HEK293 (cell line): ENCODE data around the gene HEATR9.

ENCODE experiments used
- CTCF ChIA-PET: fragments of 350-600 bp; formaldehyde crosslinking; extraction: SDS; loops from one replicate; lab custom pipeline; 2021; ENCODE audit warnings: antibody characterized with exemption; lab: Yijun Ruan, JAX
- POLR2A ChIA-PET: fragments of 300-600 bp; formaldehyde crosslinking; extraction: SDS; loops from one replicate; lab custom pipeline; 2020; ENCODE audit warnings: antibody characterized with exemption, inconsistent platforms; lab: Yijun Ruan, JAX
- H3K27ac ChIP-seq: fragments of 200-500 bp; sonication (Bioruptor generic); 2 replicates; pipeline ENCODE4 v1.5.1; 2014; ENCODE audit warnings: low read depth, low read length, control low read depth, inconsistent platforms; ENCODE audit errors: extremely low read depth
- H3K36me3 ChIP-seq, 2 experiments: fragments of 200-500 bp in 1 of 2; sonication (Bioruptor generic) in 1 of 2; 1 replicate in 1 of 2; 2 replicates in 1 of 2; pipeline ENCODE4 v1.5.1; 2014 to 2017; ENCODE audit warnings: inconsistent platforms in 2 of 2, low read length in 2 of 2; ENCODE audit not compliant: control insufficient read depth in 2 of 2, insufficient read depth in 1 of 2
- H3K4me1 ChIP-seq: fragments of 200-500 bp; sonication (Bioruptor generic); 2 replicates; pipeline ENCODE4 v1.5.1; 2014; ENCODE audit warnings: mild to moderate bottlenecking, low read length, inconsistent platforms; ENCODE audit not compliant: control insufficient read depth, insufficient read depth
- H3K4me3 ChIP-seq: 2 replicates; pipeline ENCODE4 v1.5.1; 2011; ENCODE audit warnings: low read depth, mild to moderate bottlenecking, control low read depth, low read length, moderate library complexity
- H3K9me3 ChIP-seq: fragments of 200-500 bp; sonication (Bioruptor generic); 2 replicates; pipeline ENCODE4 v1.5.1; 2014; ENCODE audit warnings: low read depth, low read length, inconsistent platforms; ENCODE audit not compliant: control insufficient read depth, insufficient read depth
- FEZF1 ChIP-seq: fragments of 450-650 bp; formaldehyde crosslinking; IDR thresholded peaks from 2 replicates; pipeline ENCODE4 v1.5.1; 2016; ENCODE audit warnings: missing biosample characterization, missing genetic modification characterization
- HOXC10 ChIP-seq: sonication (generic); formaldehyde crosslinking; IDR thresholded peaks from 2 replicates; pipeline ENCODE4 v1.8.1; 2023; ENCODE audit warnings: mild to moderate bottlenecking, missing genetic modification reagents
- HOXD13 ChIP-seq: sonication (generic); formaldehyde crosslinking; IDR thresholded peaks from 2 replicates; pipeline ENCODE4 v1.8.0; 2022; ENCODE audit warnings: missing genetic modification reagents, borderline replicate concordance
- KLF16 ChIP-seq: fragments of 450-650 bp; formaldehyde crosslinking; IDR thresholded peaks from 2 replicates; pipeline ENCODE4 v1.5.1; 2017; ENCODE audit warnings: missing biosample characterization, missing genetic modification characterization
- OVOL3 ChIP-seq: fragments of 450-650 bp; formaldehyde crosslinking; IDR thresholded peaks from 2 replicates; pipeline ENCODE4 v1.5.1; 2016; ENCODE audit warnings: missing biosample characterization, missing genetic modification characterization
- SCRT1 ChIP-seq: fragments of 450-650 bp; formaldehyde crosslinking; IDR thresholded peaks from 2 replicates; pipeline ENCODE4 v1.5.1; 2016; ENCODE audit warnings: missing biosample characterization, missing genetic modification characterization, borderline replicate concordance
- SCRT2 ChIP-seq: fragments of 450-650 bp; formaldehyde crosslinking; IDR thresholded peaks from 2 replicates; pipeline ENCODE4 v1.5.1; 2016; ENCODE audit warnings: missing biosample characterization, missing genetic modification characterization
- SP3 ChIP-seq: fragments of 450-650 bp; formaldehyde crosslinking; IDR thresholded peaks from 2 replicates; pipeline ENCODE4 v1.5.1; 2016; ENCODE audit warnings: missing biosample characterization, missing genetic modification characterization
- TRIM28 ChIP-seq: IDR thresholded peaks from 2 replicates; pipeline ENCODE4 v1.6.1; 2011; ENCODE audit warnings: low read length, control low read depth, borderline replicate concordance
- WT1 ChIP-seq: fragments of 450-650 bp; formaldehyde crosslinking; IDR thresholded peaks from 2 replicates; pipeline ENCODE4 v1.5.1; 2016; ENCODE audit warnings: missing biosample characterization, missing genetic modification characterization
- YY2 ChIP-seq: fragments of 450-650 bp; formaldehyde crosslinking; IDR thresholded peaks from 2 replicates; pipeline ENCODE4 v1.5.1; 2016; ENCODE audit warnings: missing biosample characterization, missing genetic modification characterization
- ZBTB21 ChIP-seq: fragments of 450-650 bp; formaldehyde crosslinking; IDR thresholded peaks from 2 replicates; pipeline ENCODE4 v1.5.1; 2017; ENCODE audit warnings: missing biosample characterization, missing genetic modification characterization
- ZFP3 ChIP-seq: fragments of 450-650 bp; formaldehyde crosslinking; IDR thresholded peaks from 2 replicates; pipeline ENCODE4 v1.5.1; 2016; ENCODE audit warnings: low read depth, missing biosample characterization, missing genetic modification characterization
- ZNF169 ChIP-seq: fragments of 450-650 bp; formaldehyde crosslinking; IDR thresholded peaks from 2 replicates; pipeline ENCODE4 v1.5.1; 2016; ENCODE audit warnings: missing biosample characterization, missing genetic modification characterization
- ZNF18 ChIP-seq: fragments of 450-650 bp; formaldehyde crosslinking; IDR thresholded peaks from 2 replicates; pipeline ENCODE4 v1.5.1; 2016; ENCODE audit warnings: missing biosample characterization, missing genetic modification characterization
- ZNF19 ChIP-seq: fragments of 450-650 bp; formaldehyde crosslinking; IDR thresholded peaks from 2 replicates; pipeline ENCODE4; 2016; ENCODE audit warnings: missing biosample characterization, missing genetic modification characterization, low read depth
- ZNF214 ChIP-seq: fragments of 450-650 bp; formaldehyde crosslinking; IDR thresholded peaks from 2 replicates; pipeline ENCODE4 v1.5.1; 2017; ENCODE audit warnings: missing biosample characterization, mild to moderate bottlenecking, missing genetic modification characterization, borderline replicate concordance
- ZNF292 ChIP-seq: fragments of 450-650 bp; formaldehyde crosslinking; IDR thresholded peaks from 2 replicates; pipeline ENCODE4 v1.5.1; 2016; ENCODE audit warnings: low read depth, missing biosample characterization, missing genetic modification characterization, borderline replicate concordance
- ZNF311 ChIP-seq: fragments of 450-650 bp; formaldehyde crosslinking; IDR thresholded peaks from 2 replicates; pipeline ENCODE4 v1.5.1; 2017; ENCODE audit warnings: missing biosample characterization, missing genetic modification characterization, borderline replicate concordance
- ZNF341 ChIP-seq: fragments of 450-650 bp; formaldehyde crosslinking; IDR thresholded peaks from 2 replicates; pipeline ENCODE4; 2016; ENCODE audit warnings: low read depth, missing biosample characterization, missing genetic modification characterization
- ZNF37A ChIP-seq: fragments of 450-650 bp; IDR thresholded peaks from 2 replicates; pipeline ENCODE4 v1.5.1; 2018; ENCODE audit warnings: missing biosample characterization, missing genetic modification characterization
- ZNF426 ChIP-seq: fragments of 450-650 bp; formaldehyde crosslinking; IDR thresholded peaks from 2 replicates; pipeline ENCODE4 v1.5.1; 2017; ENCODE audit warnings: missing biosample characterization, missing genetic modification characterization, mild to moderate bottlenecking, inconsistent platforms, moderate library complexity
- ZNF501 ChIP-seq: fragments of 450-650 bp; formaldehyde crosslinking; IDR thresholded peaks from 2 replicates; pipeline ENCODE4 v1.5.1; 2016; ENCODE audit warnings: missing biosample characterization, missing genetic modification characterization
- ZNF544 ChIP-seq: fragments of 450-650 bp; formaldehyde crosslinking; IDR thresholded peaks from 2 replicates; pipeline ENCODE4 v1.5.0; 2017; ENCODE audit warnings: missing biosample characterization, missing genetic modification characterization
- ZNF561 ChIP-seq: fragments of 450-650 bp; IDR thresholded peaks from 2 replicates; pipeline ENCODE4 v1.5.1; 2018; ENCODE audit warnings: missing biosample characterization, missing genetic modification characterization, borderline replicate concordance
- ZNF624 ChIP-seq: fragments of 450-650 bp; formaldehyde crosslinking; IDR thresholded peaks from 2 replicates; pipeline ENCODE4 v1.5.1; 2017; ENCODE audit warnings: missing biosample characterization, missing genetic modification characterization
- ZNF629 ChIP-seq: fragments of 450-650 bp; formaldehyde crosslinking; IDR thresholded peaks from 2 replicates; pipeline ENCODE4 v1.5.1; 2017; ENCODE audit warnings: missing biosample characterization, missing genetic modification characterization
- ZNF654 ChIP-seq: fragments of 450-650 bp; formaldehyde crosslinking; IDR thresholded peaks from 2 replicates; pipeline ENCODE4 v1.5.1; 2016; ENCODE audit warnings: low read depth, missing biosample characterization, missing genetic modification characterization
- ZNF660 ChIP-seq: fragments of 450-650 bp; IDR thresholded peaks from 2 replicates; pipeline ENCODE4 v1.5.1; 2018; ENCODE audit warnings: missing biosample characterization, mild to moderate bottlenecking, missing genetic modification characterization
- ZNF664 ChIP-seq: fragments of 450-650 bp; formaldehyde crosslinking; IDR thresholded peaks from 2 replicates; pipeline ENCODE4 v1.5.1; 2016; ENCODE audit warnings: missing biosample characterization, missing genetic modification characterization
- ZNF785 ChIP-seq: fragments of 450-650 bp; formaldehyde crosslinking; IDR thresholded peaks from 2 replicates; pipeline ENCODE4 v1.5.1; 2016; ENCODE audit warnings: missing biosample characterization, missing genetic modification characterization
- ZNF843 ChIP-seq: fragments of 450-650 bp; formaldehyde crosslinking; IDR thresholded peaks from 2 replicates; pipeline ENCODE4 v1.5.1; 2016; ENCODE audit warnings: missing biosample characterization, missing genetic modification characterization
- TF ChIP-seq, protein P1 (sequence below): fragments of 450-650 bp; formaldehyde crosslinking; IDR thresholded peaks from 2 replicates; pipeline ENCODE4 v1.5.1; 2017; ENCODE audit warnings: missing biosample characterization, missing genetic modification characterization
- TF ChIP-seq, protein P2 (sequence below): sonication (generic); formaldehyde crosslinking; IDR thresholded peaks from 2 replicates; pipeline ENCODE4 v1.8.1; 2022; ENCODE audit warnings: mild to moderate bottlenecking, moderate library complexity, missing genetic modification reagents

Gene HEATR9

DNA sequence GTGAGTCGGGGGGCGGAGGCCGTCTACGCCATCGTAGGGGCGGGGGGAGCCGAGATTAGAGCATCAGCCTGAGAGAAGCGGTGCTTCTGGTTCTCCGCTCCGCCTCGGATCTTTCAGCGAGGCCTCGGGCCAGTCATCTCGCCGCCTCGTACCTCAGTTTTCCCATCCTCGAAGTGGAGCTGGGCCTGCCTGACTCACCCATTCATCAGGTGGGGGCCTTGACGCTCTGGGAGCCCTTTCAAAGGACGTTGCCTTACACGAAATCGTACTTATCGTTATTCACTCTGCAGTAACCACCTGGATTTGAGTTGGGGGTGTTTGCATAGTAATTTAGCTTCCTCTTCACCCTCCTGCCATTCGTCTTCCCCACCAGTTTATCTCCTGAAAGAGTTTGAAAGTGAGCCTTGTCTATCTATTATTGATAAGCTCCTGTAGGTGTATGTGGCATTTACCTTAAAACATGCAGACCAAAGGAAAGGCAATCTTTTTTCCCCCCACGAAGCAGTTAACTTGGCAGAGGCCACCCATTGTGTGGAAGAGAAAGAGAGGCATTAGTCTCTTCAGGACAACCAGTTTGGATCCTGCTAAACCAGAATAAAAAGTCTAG lies 58.7 kb downstream of the HEATR9 start (continued):
- TF ChIP-seq ZNF169 (tag by site-specific recombination) = no peak
- TF ChIP-seq ZNF37A (tag by site-specific recombination) = no peak
- peak; percentile 97 for TF ChIP-seq SCRT2
- no peak for TF ChIP-seq ZNF292 (tag by site-specific recombination)
- no peak for TF ChIP-seq ZNF501 (tag by site-specific recombination)
- 0 out of 2 replicates have a peak, but pooled peaks have one; percentile 31 for TF ChIP-seq SCRT1 (tag by site-specific recombination)

- CTCF ChIA-PET = interaction anchor here (0.6 to 5.8 kb wide), 28 partner anchors 9 to 323 kb away, joined by 3 to 118 read pairs (median 4); partner anchors contain the start of gene C17orf50
- POLR2A ChIA-PET = interaction anchor here (0.6 to 3.2 kb wide), 43 partner anchors 9 to 746 kb away, joined by 3 to 85 read pairs (median 5); partner anchors contain the start of genes MMP28, PEX12, RASL10B and RDM1
- H3K27ac ChIP-seq = peak within 1 kb of the TSS; percentile 96
- TF ChIP-seq YY2 (tag by site-specific recombination) (peak; percentile 87), ZBTB21 (no peak; the same call in 1 of the 2 replicates), HOXD13 (CRISPR knock-in tag) (no peak), ZNF311 (no peak), OVOL3 (tag by site-specific recombination) (peak; percentile 64), ZNF341 (tag by site-specific recombination) (peak; percentile 100), ZNF214 (tag by site-specific recombination) (no peak), ZNF664 (tag by site-specific recombination) (no peak), ZNF629 (peak; percentile 80), KLF16 (peak; percentile 65), ZNF292 (tag by site-specific recombination) (no peak), FEZF1 (tag by site-specific recombination) (0 out of 2 replicates have a peak, but pooled peaks have one; percentile 36), ZNF660 (tag by site-specific recombination) (peak; percentile 45), ZFP3 (no peak), ZNF785 (tag by site-specific recombination) (no peak), ZNF19 (tag by site-specific recombination) (no peak), ZNF654 (peak; percentile 51), ZNF843 (tag by site-specific recombination) (peak; percentile 36; the same call in 1 of the 2 replicates), HOXC10 (CRISPR knock-in tag) (no peak), SP3 (tag by site-specific recombination) (peak; percentile 69), ZNF544 (tag by site-specific recombination) (no peak), WT1 (tag by site-specific recombination) (peak; percentile 84), TRIM28 (0 out of 2 replicates have a peak, but pooled peaks have one; percentile 12), ZNF624 (no peak), ZNF18 (tag by site-specific recombination) (peak; percentile 59; the same call in 1 of the 2 replicates), ZNF561 (tag by site-specific recombination) (peak; percentile 15), ZNF426 (tag by site-specific recombination) (no peak)
- TF ChIP-seq, protein P1, sequence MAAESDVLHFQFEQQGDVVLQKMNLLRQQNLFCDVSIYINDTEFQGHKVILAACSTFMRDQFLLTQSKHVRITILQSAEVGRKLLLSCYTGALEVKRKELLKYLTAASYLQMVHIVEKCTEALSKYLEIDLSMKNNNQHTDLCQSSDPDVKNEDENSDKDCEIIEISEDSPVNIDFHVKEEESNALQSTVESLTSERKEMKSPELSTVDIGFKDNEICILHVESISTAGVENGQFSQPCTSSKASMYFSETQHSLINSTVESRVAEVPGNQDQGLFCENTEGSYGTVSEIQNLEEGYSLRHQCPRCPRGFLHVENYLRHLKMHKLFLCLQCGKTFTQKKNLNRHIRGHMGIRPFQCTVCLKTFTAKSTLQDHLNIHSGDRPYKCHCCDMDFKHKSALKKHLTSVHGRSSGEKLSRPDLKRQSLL (tag by site-specific recombination) = no peak
- TF ChIP-seq, protein P2, sequence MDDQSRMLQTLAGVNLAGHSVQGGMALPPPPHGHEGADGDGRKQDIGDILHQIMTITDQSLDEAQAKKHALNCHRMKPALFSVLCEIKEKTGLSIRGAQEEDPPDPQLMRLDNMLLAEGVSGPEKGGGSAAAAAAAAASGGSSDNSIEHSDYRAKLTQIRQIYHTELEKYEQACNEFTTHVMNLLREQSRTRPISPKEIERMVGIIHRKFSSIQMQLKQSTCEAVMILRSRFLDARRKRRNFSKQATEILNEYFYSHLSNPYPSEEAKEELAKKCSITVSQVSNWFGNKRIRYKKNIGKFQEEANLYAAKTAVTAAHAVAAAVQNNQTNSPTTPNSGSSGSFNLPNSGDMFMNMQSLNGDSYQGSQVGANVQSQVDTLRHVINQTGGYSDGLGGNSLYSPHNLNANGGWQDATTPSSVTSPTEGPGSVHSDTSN = peak; percentile 86; the same call in 1 of the 2 replicates
Measured at GRCh38 chr17:35808962-35809854, 59.5 kb downstream of the HEATR9 start, which contains the start of gene TAF15. TSS of gene TAF15 (plus strand) at chr17:35809484. CDS start at chr17:35809570, 86 bp downstream.

More at GRCh38 chr17:35808962-35809854, 59.5 kb downstream of the HEATR9 start, which contains the start of gene TAF15:
- peak within 1 kb of the TSS; percentile 98 for H3K4me3 ChIP-seq
- peaks cover 15% of the 10 kb centered on the region for H3K4me1 ChIP-seq
- H3K9me3 ChIP-seq = no peaks in the 10 kb centered on the region
- peaks cover 22 to 27% of the 10 kb centered on the region in 2 experiments for H3K36me3 ChIP-seq
